ENCODE data around the gene FER1L5.

FER1L5 gene

GRCh38 chr2:96683972-96684820, 41.6 kb downstream of the FER1L5 start:
- Histone ChIP-seq H3K4me3 (ENCODE audit: low read depth in 1 of 2, low read length in 2 of 2) (no peak overlapping the region), H3K27me3 (ENCODE audit: control insufficient read depth in 1 of 2, insufficient read depth in 2 of 2, low read length in 2 of 2) (peaks cover 0 to 5% of the 10 kb centered on the region in 2 donors), H3K9me3 (ENCODE audit: low read length) (no peaks in the 10 kb centered on the region), H3K9ac (ENCODE audit: low read length) (no peak overlapping the region), H3K36me3 (ENCODE audit: insufficient read depth, low read length) (no peaks in the 10 kb centered on the region), H3K27ac (ENCODE audit: low read depth, low read length) (no peak overlapping the region), H3K4me1 (ENCODE audit: insufficient read depth, low read length) (no peaks in the 10 kb centered on the region)

DNA sequence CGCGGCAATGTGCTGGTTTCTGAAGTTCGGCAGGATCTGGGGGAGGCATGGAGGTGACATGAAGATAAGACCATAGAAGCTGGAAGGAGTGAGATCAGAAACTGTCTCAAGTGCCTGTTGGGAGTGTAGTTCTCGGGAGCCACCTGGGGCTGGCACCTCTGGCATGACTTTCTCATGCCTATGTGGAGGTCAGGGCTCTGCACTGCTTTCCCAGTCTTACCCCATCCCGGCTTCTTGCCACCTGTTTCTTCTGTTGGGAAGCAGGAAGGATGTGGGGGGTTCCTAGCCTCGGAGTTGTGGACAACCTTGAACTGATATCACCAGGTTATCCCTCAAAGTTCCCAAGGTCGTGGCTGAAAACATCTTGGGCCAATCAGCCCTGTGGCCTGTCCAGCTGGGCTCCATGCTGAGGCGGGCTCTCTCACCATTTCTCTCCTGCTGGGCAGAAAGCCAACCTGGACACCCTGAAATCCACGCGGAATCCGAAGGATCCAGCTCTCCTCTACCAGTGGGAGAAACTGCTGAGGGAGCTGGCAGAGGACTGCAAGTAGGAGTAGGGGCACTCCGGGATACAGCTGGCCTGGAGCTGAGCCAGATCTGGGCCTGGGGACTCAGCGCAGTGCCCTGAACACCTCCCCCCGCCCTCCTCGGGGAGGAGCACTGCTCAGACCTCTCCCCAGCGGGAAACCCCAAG, 42.5 kb downstream of the FER1L5 start:
- Histone ChIP-seq H3K9me3 (ENCODE audit: low read length) (no peaks in the 10 kb centered on the region), H3K9ac (ENCODE audit: low read length) (no peak overlapping the region), H3K27me3 (ENCODE audit: control insufficient read depth in 1 of 2, insufficient read depth in 2 of 2, low read length in 2 of 2) (peaks cover 0 to 5% of the 10 kb centered on the region in 2 donors), H3K4me3 (ENCODE audit: low read depth in 1 of 2, low read length in 2 of 2) (no peak overlapping the region), H3K36me3 (ENCODE audit: insufficient read depth, low read length) (no peaks in the 10 kb centered on the region), H3K27ac (ENCODE audit: low read depth, low read length) (no peak overlapping the region), H3K4me1 (ENCODE audit: insufficient read depth, low read length) (no peaks in the 10 kb centered on the region)

DNA sequence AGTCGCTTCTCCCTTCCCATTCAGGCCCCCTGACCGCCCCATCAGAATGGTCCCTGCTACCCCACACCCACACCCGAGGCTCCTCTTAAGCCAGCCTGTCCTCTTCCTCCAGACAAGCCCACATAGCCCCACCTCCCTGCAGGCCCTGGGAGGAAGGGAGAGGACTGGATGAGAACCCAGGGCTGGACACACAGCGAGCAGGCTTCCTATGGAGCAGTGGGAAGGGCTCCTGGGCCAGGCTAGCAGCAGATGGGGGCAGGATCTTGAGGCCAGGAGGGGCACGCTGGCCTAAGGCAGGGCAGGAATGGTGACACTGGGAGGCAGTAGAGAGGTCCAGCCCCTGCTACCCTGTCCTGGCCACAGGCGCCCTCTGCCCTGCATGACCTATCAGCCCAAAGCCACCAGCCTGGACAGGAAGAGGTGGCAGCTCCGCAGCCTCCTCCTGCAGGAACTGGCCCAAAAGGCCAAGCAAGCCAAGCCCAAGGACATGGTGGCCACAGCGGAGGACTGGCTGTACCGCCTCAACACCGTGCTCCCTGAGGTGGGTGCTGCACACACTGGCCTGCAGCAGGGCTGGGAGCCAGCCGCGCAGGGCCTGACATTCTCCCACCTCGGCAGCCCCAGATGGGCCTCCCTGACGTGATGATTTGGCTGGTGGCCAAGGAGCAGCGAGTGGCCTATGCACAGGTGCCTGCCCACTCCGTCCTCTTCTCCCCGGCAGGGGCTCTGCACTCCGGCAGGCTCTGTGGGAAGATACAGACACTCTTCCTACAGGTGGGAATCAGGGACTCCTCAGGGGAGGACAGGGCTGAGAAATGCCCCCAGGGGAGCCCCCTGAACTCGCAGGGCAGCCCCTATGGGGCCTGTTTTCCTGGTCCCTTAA, 43.3 kb downstream of the FER1L5 start:
- Histone ChIP-seq H3K27me3 (ENCODE audit: control insufficient read depth in 1 of 2, insufficient read depth in 2 of 2, low read length in 2 of 2) (peaks cover 0 to 5% of the 10 kb centered on the region in 2 donors), H3K9me3 (ENCODE audit: low read length) (no peaks in the 10 kb centered on the region), H3K4me3 (ENCODE audit: low read depth in 1 of 2, low read length in 2 of 2) (no peak overlapping the region), H3K4me1 (ENCODE audit: insufficient read depth, low read length) (no peaks in the 10 kb centered on the region), H3K9ac (ENCODE audit: low read length) (no peak overlapping the region), H3K36me3 (ENCODE audit: insufficient read depth, low read length) (no peaks in the 10 kb centered on the region), H3K27ac (ENCODE audit: low read depth, low read length) (no peak overlapping the region)

- no peaks in the 10 kb centered on the region for H3K4me1 ChIP-seq (ENCODE audit: insufficient read depth, low read length)
- no peak overlapping the region for H3K9ac ChIP-seq (ENCODE audit: low read length)
- H3K27me3 ChIP-seq (ENCODE audit: control insufficient read depth in 1 of 2, insufficient read depth in 2 of 2, low read length in 2 of 2), result peaks cover 0 to 5% of the 10 kb centered on the region in 2 donors
- no peaks in the 10 kb centered on the region for H3K36me3 ChIP-seq (ENCODE audit: insufficient read depth, low read length)
- no peak overlapping the region for H3K27ac ChIP-seq (ENCODE audit: low read depth, low read length)
- no peak overlapping the region for H3K4me3 ChIP-seq (ENCODE audit: low read depth in 1 of 2, low read length in 2 of 2)
- no peaks in the 10 kb centered on the region for H3K9me3 ChIP-seq (ENCODE audit: low read length)
Observed at GRCh38 chr2:96687266-96687665, 44.7 kb downstream of the FER1L5 start.

DNA sequence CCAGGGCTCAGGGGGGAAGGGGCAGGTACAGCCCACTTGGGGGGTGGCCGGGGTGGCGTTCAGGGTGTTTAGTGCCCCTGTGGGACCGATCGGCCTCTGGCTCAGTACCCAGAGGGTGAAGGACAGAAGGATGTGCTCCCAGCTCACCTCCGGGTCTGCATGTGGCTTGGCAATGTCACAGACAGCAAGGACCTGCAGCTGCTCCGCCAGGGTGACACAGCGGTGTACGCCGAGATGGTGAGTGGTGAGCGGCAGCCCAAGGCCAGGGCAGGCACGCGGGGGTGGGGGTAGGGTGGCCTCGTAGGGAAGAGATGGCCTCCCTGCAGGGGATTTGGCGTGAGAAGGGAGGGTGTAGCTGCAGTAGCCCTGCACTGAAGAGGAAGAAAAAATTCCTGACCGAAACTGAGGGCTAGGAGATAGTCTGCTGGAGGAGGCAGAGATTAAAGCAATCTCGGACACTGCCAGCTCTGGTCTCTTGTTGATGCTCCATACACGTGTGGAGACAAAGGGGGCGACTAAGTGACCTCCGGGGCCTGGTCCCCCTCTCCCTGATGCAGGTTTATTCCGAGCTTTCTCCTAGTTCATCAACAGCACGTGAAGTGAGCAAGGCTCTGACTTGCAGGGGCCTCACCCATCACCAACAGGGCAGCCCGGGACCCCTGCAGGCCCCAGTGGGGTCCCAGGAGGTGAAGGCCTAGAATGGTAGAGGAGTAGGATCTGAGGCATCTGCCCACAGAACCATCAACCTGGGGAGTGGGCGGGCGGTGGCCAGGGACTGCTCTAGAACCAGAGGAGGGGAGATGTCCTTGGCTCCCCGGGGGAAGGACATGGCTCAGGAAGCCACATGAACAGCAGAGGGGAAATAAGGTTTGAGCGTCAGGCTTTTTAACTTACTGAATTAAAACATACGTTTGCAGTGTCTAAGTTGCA, 45.4 kb downstream of the FER1L5 start:
- no peak overlapping the region for H3K9ac ChIP-seq (ENCODE audit: low read length)
- no peak overlapping the region for H3K27ac ChIP-seq (ENCODE audit: low read depth, low read length)
- peaks cover 0 to 5% of the 10 kb centered on the region in 2 donors for H3K27me3 ChIP-seq (ENCODE audit: control insufficient read depth in 1 of 2, insufficient read depth in 2 of 2, low read length in 2 of 2)
- no peak overlapping the region for H3K4me3 ChIP-seq (ENCODE audit: low read depth in 1 of 2, low read length in 2 of 2)
- H3K36me3 ChIP-seq (ENCODE audit: insufficient read depth, low read length), result no peaks in the 10 kb centered on the region
- no peaks in the 10 kb centered on the region for H3K9me3 ChIP-seq (ENCODE audit: low read length)
- H3K4me1 ChIP-seq (ENCODE audit: insufficient read depth, low read length), result no peaks in the 10 kb centered on the region

GRCh38 chr2:96688649-96689430, 46.3 kb downstream of the FER1L5 start:
- peaks cover 0 to 5% of the 10 kb centered on the region in 2 donors for H3K27me3 ChIP-seq (ENCODE audit: control insufficient read depth in 1 of 2, insufficient read depth in 2 of 2, low read length in 2 of 2)
- no peaks in the 10 kb centered on the region for H3K36me3 ChIP-seq (ENCODE audit: insufficient read depth, low read length)
- H3K4me3 ChIP-seq (ENCODE audit: low read depth in 1 of 2, low read length in 2 of 2), result no peak overlapping the region
- no peaks in the 10 kb centered on the region for H3K4me1 ChIP-seq (ENCODE audit: insufficient read depth, low read length)
- H3K9ac ChIP-seq (ENCODE audit: low read length), result no peak overlapping the region
- H3K9me3 ChIP-seq (ENCODE audit: low read length), result no peaks in the 10 kb centered on the region
- no peak overlapping the region for H3K27ac ChIP-seq (ENCODE audit: low read depth, low read length)

DNA sequence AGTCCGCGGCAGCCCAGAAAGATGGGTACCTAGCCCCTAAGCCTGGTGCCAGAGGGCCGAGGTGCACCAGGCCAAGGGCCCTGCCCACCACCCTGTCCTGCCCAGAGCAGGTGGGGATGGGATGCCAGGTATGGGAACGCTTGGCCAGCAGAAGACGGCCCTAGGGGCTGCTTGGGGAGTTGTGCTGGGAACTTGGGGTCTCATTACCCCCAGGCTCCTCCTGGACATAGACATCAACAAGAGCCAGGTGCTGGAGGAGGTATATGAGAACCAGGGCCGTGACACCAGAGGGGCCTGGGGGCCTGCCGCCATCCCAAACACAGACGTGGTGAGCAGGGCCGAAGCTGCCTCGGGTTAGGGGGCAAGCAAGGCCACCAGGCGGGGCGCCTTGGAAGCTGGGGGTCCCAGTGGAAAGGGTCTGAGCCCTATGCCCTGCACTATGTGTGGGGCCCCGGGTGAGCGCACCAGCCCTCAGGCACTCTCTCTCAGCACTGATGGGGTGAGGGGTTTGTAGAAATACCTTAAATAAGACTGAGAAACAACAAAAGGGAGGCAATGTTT, 46.9 kb downstream of the FER1L5 start:
- Histone ChIP-seq H3K27me3 (ENCODE audit: control insufficient read depth in 1 of 2, insufficient read depth in 2 of 2, low read length in 2 of 2) (peaks cover 0 to 5% of the 10 kb centered on the region in 2 donors), H3K36me3 (ENCODE audit: insufficient read depth, low read length) (no peaks in the 10 kb centered on the region), H3K9ac (ENCODE audit: low read length) (no peak overlapping the region), H3K4me1 (ENCODE audit: insufficient read depth, low read length) (no peaks in the 10 kb centered on the region), H3K9me3 (ENCODE audit: low read length) (no peaks in the 10 kb centered on the region), H3K4me3 (ENCODE audit: low read depth in 1 of 2, low read length in 2 of 2) (no peak overlapping the region), H3K27ac (ENCODE audit: low read depth, low read length) (no peak overlapping the region)

DNA sequence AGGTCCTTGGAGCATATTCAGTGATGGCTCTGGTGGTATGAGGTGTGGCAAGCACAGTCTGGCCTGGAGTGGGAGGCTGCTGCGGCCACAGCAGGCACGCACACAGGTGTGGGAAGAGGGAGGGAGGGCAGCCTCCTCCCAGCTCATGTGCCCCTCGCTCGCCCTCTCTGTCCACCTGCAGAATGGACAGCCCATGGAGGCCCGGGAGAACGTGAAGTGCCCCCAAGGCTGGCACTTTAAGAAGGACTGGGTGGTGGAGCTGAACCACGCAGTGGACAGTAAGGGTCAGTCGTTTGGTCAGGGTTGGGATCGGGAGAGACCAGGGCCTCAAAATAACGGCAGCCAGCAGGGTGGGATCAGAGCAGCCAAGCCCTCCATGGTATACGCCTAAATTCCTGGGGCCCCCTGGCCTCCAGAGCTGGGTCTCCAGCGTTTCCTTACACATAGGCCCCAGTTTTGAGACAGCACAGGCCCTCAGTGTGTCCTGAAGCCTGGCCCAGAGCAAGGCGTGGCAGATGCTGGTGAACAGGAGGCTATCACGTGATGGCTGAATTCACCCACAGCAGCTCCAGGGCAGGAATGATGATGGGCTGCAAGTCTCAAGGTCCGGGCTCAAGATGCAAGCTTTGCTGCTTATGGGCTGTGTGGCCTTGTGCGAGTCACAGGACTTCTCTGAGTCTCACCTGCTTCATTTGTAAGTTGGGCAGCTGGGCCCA, 47.9 kb downstream of the FER1L5 start:
- Histone ChIP-seq H3K9me3 (ENCODE audit: low read length) (no peaks in the 10 kb centered on the region), H3K27ac (ENCODE audit: low read depth, low read length) (no peak overlapping the region), H3K27me3 (ENCODE audit: control insufficient read depth in 1 of 2, insufficient read depth in 2 of 2, low read length in 2 of 2) (peaks cover 0 to 5% of the 10 kb centered on the region in 2 donors)

DNA sequence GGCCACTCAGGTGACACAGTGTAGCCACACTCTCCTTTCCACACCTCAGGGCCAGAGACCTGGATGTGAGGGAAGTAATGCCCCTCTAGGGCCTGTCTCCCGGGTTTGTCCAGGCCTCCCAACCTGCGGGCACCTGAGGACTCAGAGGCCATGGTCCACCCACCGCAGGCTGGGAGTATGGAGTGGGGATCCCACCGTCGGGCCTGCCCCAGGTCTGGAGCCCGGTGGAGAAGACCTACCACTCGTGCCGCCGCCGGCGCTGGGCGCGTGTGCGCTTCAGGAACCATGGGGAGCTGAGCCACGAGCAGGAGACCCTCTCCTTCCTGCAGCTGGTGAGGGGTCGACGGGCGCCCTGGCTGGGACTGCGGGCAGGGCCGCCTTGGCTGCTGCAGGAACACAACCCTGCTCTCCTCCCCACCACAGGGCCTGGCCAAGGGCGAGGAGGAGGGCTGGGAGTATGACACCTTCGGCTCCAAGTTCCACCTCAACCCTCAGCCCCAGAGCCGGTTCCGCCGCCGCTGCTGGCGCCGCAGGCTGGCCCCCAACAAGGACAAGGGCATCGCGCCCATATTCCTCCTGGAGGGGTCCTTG, 48.6 kb downstream of the FER1L5 start:
- no peak overlapping the region for H3K9ac ChIP-seq (ENCODE audit: low read length)
- H3K9me3 ChIP-seq (ENCODE audit: low read length), result no peaks in the 10 kb centered on the region
- no peaks in the 10 kb centered on the region for H3K4me1 ChIP-seq (ENCODE audit: insufficient read depth, low read length)
- no peak overlapping the region for H3K4me3 ChIP-seq (ENCODE audit: low read depth in 1 of 2, low read length in 2 of 2)
- H3K27ac ChIP-seq (ENCODE audit: low read depth, low read length), result no peak overlapping the region
- peaks cover 0 to 5% of the 10 kb centered on the region in 2 donors for H3K27me3 ChIP-seq (ENCODE audit: control insufficient read depth in 1 of 2, insufficient read depth in 2 of 2, low read length in 2 of 2)
- no peaks in the 10 kb centered on the region for H3K36me3 ChIP-seq (ENCODE audit: insufficient read depth, low read length)

More for the DNA sequence above, 47.9 kb downstream of the FER1L5 start:
- H3K4me3 ChIP-seq (ENCODE audit: low read depth in 1 of 2, low read length in 2 of 2), result no peak overlapping the region
- H3K4me1 ChIP-seq (ENCODE audit: insufficient read depth, low read length), result no peaks in the 10 kb centered on the region
- no peaks in the 10 kb centered on the region for H3K36me3 ChIP-seq (ENCODE audit: insufficient read depth, low read length)
- H3K9ac ChIP-seq (ENCODE audit: low read length), result no peak overlapping the region
